Ectodermal cell (in vitro differentiated cells): Measurements from ENCODE around the gene SLC25A25.

Experiments
- H3K27ac ChIP-seq: 2 replicates; pipeline ENCODE4 v1.7.0; 2013; ENCODE audit warnings: mild to moderate bottlenecking, low read depth, low read length; ENCODE audit not compliant: insufficient read depth, poor library complexity, severe bottlenecking
- H3K27me3 ChIP-seq: 2 replicates; pipeline ENCODE4 v1.7.0; 2013; ENCODE audit warnings: mild to moderate bottlenecking, low read length; ENCODE audit not compliant: insufficient read depth, control insufficient read depth, poor library complexity, severe bottlenecking
- H3K36me3 ChIP-seq: one replicate; pipeline ENCODE4 v1.7.0; 2013; ENCODE audit warnings: low read length; ENCODE audit not compliant: control insufficient read depth, insufficient read depth
- H3K4me1 ChIP-seq: one replicate; pipeline ENCODE4 v1.7.0; 2013; ENCODE audit warnings: low read length; ENCODE audit not compliant: control insufficient read depth, insufficient read depth
- H3K4me3 ChIP-seq: 2 replicates; pipeline ENCODE4 v1.7.0; 2013; ENCODE audit warnings: low read depth, low read length, control low read depth; ENCODE audit not compliant: insufficient read depth
- H3K9me3 ChIP-seq: 2 replicates; pipeline ENCODE4 v1.7.0; 2013; ENCODE audit warnings: mild to moderate bottlenecking, low read length, moderate library complexity; ENCODE audit not compliant: control insufficient read depth
- WGBS, 2 experiments: methylation state at CpG; one replicate each; pipeline ENCODE4 v1.1.7; 2013; ENCODE audit warnings: missing lambda C conversion rate in 2 of 2; 5-methylcytosine and 5-hydroxymethylcytosine counted together

SLC25A25 gene

GRCh38 chr9:128142061-128142460, 74.0 kb downstream of the SLC25A25 start:
- no peaks in the 10 kb centered on the region for H3K36me3 ChIP-seq
- 87 to 89% methylated on average over 4 of the region's 4 CpGs for whole genome bisulfite sequencing, 2 experiments
- H3K9me3 ChIP-seq, result no peaks in the 10 kb centered on the region
- no peaks in the 10 kb centered on the region for H3K27me3 ChIP-seq
- no peak overlapping the region for H3K4me3 ChIP-seq
- H3K4me1 ChIP-seq, result peaks cover 5% of the 10 kb centered on the region
- no peak overlapping the region for H3K27ac ChIP-seq

GRCh38 chr9:128142596-128142995, 74.6 kb downstream of the SLC25A25 start:
- H3K36me3 ChIP-seq, result no peaks in the 10 kb centered on the region
- no peak overlapping the region for H3K4me3 ChIP-seq
- 87 to 100% methylated on average over 1 to 2 of the region's 2 CpGs for WGBS, 2 experiments
- H3K27me3 ChIP-seq, result no peaks in the 10 kb centered on the region
- H3K27ac ChIP-seq, result no peak overlapping the region
- H3K4me1 ChIP-seq, result peaks cover 5% of the 10 kb centered on the region
- H3K9me3 ChIP-seq, result no peaks in the 10 kb centered on the region

- Histone ChIP-seq H3K27me3 (no peaks in the 10 kb centered on the region), H3K4me3 (no peak overlapping the region), H3K4me1 (peaks cover 5% of the 10 kb centered on the region), H3K9me3 (no peaks in the 10 kb centered on the region), H3K27ac (no peak overlapping the region), H3K36me3 (no peaks in the 10 kb centered on the region)
- WGBS, 2 experiments, result 93 to 94% methylated on average over 8 of the region's 8 CpGs
These were observed 75.7 kb downstream of the SLC25A25 start for GRCh38 chr9:128143525-128144238.

GRCh38 chr9:128144239-128145181, 76.5 kb downstream of the SLC25A25 start:
- Histone ChIP-seq H3K9me3 (no peaks in the 10 kb centered on the region), H3K4me3 (no peak overlapping the region), H3K27me3 (no peaks in the 10 kb centered on the region), H3K36me3 (no peaks in the 10 kb centered on the region), H3K27ac (no peak overlapping the region), H3K4me1 (peaks cover 5% of the 10 kb centered on the region)
- WGBS, 2 experiments, result 94 to 95% methylated on average over 22 of the region's 22 CpGs

- WGBS, 2 experiments, result 81% methylated on average over 8 of the region's 8 CpGs
- no peaks in the 10 kb centered on the region for H3K36me3 ChIP-seq
- peaks cover 3% of the 10 kb centered on the region for H3K4me1 ChIP-seq
- no peak overlapping the region for H3K27ac ChIP-seq
- no peaks in the 10 kb centered on the region for H3K27me3 ChIP-seq
- no peaks in the 10 kb centered on the region for H3K9me3 ChIP-seq
- H3K4me3 ChIP-seq, result no peak overlapping the region
These were observed 77.5 kb downstream of the SLC25A25 start for GRCh38 chr9:128145536-128145935.

GRCh38 chr9:128145951-128146351, 77.9 kb downstream of the SLC25A25 start:
- Histone ChIP-seq H3K4me3 (no peak overlapping the region), H3K9me3 (no peaks in the 10 kb centered on the region), H3K27me3 (no peaks in the 10 kb centered on the region), H3K36me3 (no peaks in the 10 kb centered on the region), H3K27ac (no peak overlapping the region), H3K4me1 (no peaks in the 10 kb centered on the region)
- WGBS, 2 experiments, result 85 to 87% methylated on average over 13 of the region's 13 CpGs

- Histone ChIP-seq H3K27me3 (no peaks in the 10 kb centered on the region), H3K36me3 (no peaks in the 10 kb centered on the region)
- 89 to 93% methylated on average over 8 of the region's 8 CpGs for WGBS, 2 experiments
These were observed 78.6 kb downstream of the SLC25A25 start for GRCh38 chr9:128146591-128147120.

GRCh38 chr9:128148509-128149000, 80.5 kb downstream of the SLC25A25 start:
- WGBS, 2 experiments, result 91 to 95% methylated on average over 5 of the region's 5 CpGs
- no peaks in the 10 kb centered on the region for H3K27me3 ChIP-seq
- H3K36me3 ChIP-seq, result no peaks in the 10 kb centered on the region
- H3K4me1 ChIP-seq, result no peaks in the 10 kb centered on the region
- no peaks in the 10 kb centered on the region for H3K9me3 ChIP-seq
- H3K27ac ChIP-seq, result no peak overlapping the region
- no peak overlapping the region for H3K4me3 ChIP-seq

More at GRCh38 chr9:128146591-128147120, 78.6 kb downstream of the SLC25A25 start:
- no peak overlapping the region for H3K4me3 ChIP-seq
- H3K27ac ChIP-seq, result no peak overlapping the region
- H3K9me3 ChIP-seq, result no peaks in the 10 kb centered on the region
- no peaks in the 10 kb centered on the region for H3K4me1 ChIP-seq

GRCh38 chr9:128149001-128149701, 81.1 kb downstream of the SLC25A25 start, which contains the start of gene LCN2:
TSS of gene LCN2 (plus strand) at chr9:128149453. CDS start at chr9:128149526, 73 bp downstream.
- no peaks in the 10 kb centered on the region for H3K27me3 ChIP-seq
- H3K4me1 ChIP-seq, result no peaks in the 10 kb centered on the region
- 86 to 87% methylated on average over 9 of the region's 9 CpGs for WGBS, 2 experiments
- no peak within 1 kb of the TSS for H3K27ac ChIP-seq
- H3K36me3 ChIP-seq, result no peaks in the 10 kb centered on the region
- no peak within 1 kb of the TSS for H3K4me3 ChIP-seq
- no peaks in the 10 kb centered on the region for H3K9me3 ChIP-seq
